ENCODE results near the gene CKS2.
A peak's percentile ranks its signal among the peaks of the same experiment; 100 is the strongest.
"Not testable (repeated sequence)": the region's sequence is repeated elsewhere in the genome, so short reads cannot be mapped to it uniquely, and the experiment has no call there.

CKS2 gene

GRCh38 chr9:89311346-89312221 is 589 bp downstream of the CKS2 start:
- DNase-seq = no peak

GRCh38 chr9:89312222-89312571 is 1.2 kb downstream of the CKS2 start:
- DNase-seq = peak; percentile 28

DNA sequence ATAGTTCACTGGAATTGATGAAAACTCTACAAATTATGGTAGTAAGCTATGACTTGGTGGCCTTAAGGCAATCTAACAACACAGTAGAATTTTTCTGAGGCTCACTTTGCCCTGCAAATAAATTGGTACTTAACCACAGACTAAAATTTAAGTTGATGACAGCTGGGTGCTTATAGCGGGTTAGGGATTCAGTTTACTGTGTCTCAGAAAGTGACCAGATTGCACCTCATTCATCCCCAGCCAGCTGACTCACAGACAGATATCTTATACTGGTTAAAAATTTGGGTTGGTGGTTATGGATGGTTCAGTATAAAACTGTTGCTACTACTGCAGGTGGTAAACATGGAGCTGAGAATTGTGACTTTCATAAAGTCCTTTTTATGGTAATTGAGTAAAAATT is 2.8 kb downstream of the CKS2 start:
- DNase-seq = no peak

- no peak for DNase-seq
Measured at GRCh38 chr9:89314955-89315354, 4.0 kb downstream of the CKS2 start.

DNA sequence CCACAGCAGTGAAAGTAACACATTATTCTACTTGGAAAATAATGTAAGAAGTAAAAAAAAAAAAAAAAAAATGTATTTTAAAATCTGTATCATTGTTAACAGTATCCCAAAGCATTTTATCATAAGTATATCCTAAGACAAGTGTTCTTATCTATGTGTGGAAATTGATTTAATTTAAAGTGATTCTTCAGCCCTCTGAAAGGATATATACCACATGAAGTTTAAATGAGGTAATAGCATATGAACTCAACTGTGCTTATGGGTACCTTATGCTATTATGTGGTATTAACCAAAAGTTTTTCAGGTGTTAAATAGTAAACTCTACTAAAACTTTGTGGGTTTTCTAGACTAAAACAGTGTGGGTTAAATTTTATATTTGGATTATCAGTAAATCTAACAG is 4.5 kb downstream of the CKS2 start:
- DNase-seq = no peak

DNA sequence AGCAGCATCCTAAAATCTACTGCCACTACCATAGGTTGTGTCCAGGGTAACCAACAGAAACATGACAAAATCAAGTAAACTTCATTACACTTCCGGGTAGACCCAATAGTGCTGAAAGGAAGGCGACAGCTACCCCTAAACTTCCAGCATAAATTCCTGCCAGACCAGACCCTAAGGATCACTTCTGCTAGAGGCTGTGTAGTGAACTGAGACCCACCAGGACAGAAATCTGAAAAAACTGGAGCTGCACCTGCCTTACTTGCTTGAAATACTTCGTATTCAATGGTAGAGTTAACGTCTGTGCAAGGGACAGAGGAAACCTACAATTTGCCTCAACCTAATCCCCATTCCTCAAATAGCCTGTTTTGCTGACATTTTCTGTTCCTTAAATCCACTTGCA is 6.3 kb downstream of the CKS2 start:
- no peak for DNase-seq

GRCh38 chr9:89318123-89319014 is 7.4 kb downstream of the CKS2 start, which contains the start of gene SECISBP2:
Gene SECISBP2, plus strand, starts transcription at chr9:89318500. Its CDS starts 77 bp downstream, at chr9:89318577.
- DNase-seq = peak; percentile 97

DNA sequence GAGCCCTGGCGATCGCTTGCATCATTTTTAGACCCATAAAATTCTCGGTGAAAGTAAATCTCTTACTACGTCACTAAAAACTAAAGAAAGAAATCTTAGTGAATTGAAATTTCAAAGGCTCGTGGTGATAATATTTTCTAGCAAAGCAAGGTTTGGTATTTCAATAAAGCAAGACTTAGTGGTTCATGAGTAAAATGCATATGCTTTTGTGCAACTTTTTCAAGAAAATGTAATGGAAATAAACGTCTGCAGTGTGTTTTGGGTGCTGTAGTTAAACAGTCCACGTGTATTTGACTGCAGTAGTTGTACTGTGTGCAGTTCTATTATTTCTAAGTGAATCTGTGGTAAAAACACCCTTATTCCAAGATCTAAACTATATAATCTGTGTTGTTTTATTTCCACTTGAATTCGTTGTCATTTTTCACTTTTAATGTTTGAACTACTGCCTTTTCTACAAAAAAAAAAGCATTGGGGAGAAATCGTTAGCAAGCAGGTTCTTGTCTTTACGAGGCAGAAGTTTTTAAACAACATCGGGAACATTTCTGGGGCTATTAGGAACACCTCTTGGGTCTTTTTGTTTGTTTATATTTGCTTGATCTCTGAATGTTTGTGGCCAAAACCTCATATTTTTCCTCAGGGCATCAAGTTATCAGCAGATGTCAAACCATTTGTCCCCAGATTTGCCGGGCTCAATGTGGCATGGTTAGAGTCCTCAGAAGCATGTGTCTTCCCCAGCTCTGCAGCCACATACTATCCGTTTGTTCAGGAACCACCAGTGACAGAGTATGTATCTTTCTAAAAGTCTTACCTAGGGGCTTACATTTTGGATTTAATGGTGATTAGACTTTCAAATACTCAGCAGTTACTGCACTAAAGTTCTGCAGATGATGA is 8.3 kb downstream of the CKS2 start:
- DNase-seq = peak; percentile 9

GRCh38 chr9:89323390-89323789 is 12.4 kb downstream of the CKS2 start:
- no peak for DNase-seq

- no peak for DNase-seq
Measured at GRCh38 chr9:89325733-89326132, 14.7 kb downstream of the CKS2 start.

- DNase-seq = no peak
Measured at GRCh38 chr9:89328064-89328463, 17.1 kb downstream of the CKS2 start.

DNA sequence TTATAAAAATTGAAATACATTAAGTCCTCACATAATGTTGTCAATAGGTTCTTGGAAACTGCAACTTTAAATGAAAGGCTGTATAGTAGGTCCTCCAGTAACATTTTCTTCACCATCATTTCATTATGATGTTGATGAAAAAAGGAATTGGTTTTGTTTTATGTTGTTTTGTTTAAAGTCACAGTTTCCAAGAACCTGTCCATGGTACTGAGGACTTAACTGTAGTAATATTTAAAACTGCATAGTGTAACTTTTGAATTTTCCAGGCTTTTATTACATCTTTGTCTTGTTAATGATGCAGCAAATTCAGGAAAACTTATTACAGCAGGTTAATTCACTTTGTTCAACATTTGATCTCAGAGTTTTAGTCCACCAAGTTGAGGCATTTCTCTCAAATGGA is 18.9 kb downstream of the CKS2 start:
- DNase-seq = no peak

- DNase-seq = no peak
Measured at GRCh38 chr9:89330513-89330912, 19.5 kb downstream of the CKS2 start.

GRCh38 chr9:89339807-89340206 is 28.8 kb downstream of the CKS2 start:
- no peak for DNase-seq

DNA sequence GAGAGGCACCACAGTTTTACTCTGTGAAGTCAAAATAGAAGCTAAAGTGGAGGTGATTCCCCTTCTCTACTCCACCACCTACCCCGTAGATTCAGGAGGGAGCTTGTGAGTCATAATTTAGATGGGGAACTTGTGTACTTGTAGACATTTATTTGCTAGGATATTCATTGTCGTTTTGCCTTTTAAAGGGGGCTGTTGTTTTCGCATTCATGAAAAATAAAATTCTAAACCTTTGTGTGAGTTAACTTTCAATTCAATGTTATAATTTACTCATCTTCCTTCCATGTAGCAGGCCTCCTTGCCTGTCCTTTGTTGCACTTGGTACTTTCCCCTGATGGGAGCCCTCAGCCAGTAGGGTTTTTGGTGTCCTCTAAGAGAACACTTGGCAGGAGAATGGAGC is 29.3 kb downstream of the CKS2 start:
- DNase-seq = no peak

DNA sequence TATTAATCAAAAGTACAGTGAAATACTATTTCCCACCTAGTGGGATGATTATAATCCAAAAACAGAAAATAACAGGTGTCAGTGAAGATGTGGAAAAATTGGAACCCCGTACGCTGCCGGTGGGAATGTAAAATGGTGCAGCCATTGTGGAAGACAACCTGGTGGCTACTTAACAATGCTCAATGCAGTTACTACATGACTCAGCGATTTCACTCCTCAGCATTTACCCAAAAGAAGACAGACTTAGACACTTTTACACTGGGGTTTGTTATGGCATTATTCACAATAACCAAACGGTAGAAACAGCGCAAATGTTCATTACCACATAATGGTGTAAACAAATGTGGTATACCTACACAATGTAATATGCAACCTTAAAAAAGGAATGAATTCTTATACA is 31.2 kb downstream of the CKS2 start:
- DNase-seq = no peak

- DNase-seq = no peak
Measured at GRCh38 chr9:89342948-89343347, 32.0 kb downstream of the CKS2 start.

DNA sequence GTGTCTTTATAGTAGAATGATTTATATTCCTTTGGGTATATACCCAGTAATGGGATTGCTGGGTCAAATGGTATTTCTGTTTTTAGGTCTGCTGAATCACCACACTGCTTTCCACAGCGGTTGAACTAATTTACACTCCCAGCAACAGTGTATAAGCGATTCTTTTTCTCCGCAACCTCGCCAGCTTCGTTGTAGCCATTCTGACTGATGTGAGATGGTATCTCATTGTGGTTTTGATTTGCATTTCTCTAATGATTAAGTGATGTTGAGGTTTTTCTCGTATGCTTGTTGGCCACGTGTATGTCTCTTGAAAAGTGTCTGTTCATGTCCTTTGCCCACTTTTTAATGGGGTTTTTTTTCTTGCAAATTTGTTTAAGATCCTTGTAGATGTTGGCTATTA is 32.8 kb downstream of the CKS2 start:
- not testable (repeated sequence) for DNase-seq

DNA sequence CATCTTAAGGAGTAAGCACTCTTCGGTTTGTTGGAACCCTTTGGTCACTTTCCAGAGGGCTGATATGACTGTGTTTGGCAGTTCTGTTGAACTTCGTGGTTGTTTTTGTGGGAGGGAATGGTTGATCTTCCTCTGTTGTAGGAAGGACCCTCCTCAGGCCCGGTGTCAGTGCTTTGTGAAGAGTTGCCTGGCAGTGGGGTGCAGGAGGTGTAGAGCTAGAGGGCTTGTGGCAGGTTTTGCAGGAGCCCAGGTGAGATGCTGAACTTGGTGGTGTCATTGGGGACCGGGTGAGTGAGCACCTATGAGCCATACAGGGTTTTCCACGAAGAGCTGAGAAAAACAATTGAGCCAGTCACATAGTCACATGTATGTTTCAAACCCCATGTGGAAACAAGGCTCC is 34.5 kb downstream of the CKS2 start:
- DNase-seq = no peak

DNA sequence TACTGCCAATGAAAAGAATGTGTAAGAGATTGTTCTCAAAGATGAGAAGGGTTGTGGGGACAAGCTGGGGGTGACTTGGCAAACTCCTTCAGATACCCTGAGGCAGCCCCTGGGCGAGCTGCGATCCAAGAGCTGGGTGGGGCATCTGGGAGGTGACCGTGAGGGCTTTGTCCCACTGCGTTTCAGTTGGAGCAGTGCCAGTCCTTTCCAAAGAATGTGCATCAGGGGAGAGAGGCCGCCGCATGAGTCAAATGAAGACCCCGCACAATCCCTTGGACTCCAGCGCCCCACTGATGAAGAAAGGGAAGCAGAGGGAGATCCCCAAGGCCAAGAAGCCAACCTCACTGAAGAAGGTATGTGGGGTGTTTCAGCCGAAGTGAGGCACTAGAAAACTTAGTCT is 35.7 kb downstream of the CKS2 start:
- DNase-seq = no peak

GRCh38 chr9:89347651-89348050 is 36.7 kb downstream of the CKS2 start:
- DNase-seq = no peak

DNA sequence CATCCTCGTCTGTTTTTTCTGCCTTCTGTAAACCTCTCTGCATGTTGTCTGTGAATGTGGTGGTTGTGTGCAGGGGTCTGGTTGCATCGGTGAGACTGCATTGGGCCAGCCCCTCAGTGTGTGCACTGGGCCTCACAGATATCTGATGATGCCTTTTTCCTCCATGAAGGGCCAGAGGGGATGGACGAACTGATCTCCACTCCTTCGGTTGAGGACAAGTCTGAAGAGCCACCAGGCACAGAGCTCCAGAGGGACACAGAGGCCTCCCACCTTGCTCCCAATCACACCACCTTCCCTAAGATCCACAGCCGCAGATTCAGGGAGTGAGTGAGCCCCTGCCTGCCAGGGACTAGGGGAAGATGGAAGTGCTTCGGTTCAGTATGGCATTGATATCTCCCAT is 38.6 kb downstream of the CKS2 start:
- no peak for DNase-seq

All from fibroblast of skin of back (primary cell).